Right ventricle myocardium superior (tissue), 1 donor: ENCODE measurements around the gene MRPL42. TPM values are rescaled to one million over a fixed set of nuclear protein-coding genes. Genes with fewer than 3 reads are reported as not detected.

Experiments
- total RNA-seq: library from RNA; stranded (reverse); fragmentation: NEBNext Ultra II Directional; extraction: Animal tissue kit (Norgen Biotek cat#: 25700); gene quantifications from one replicate; pipeline ENCODE4 v1.2.1, GENCODE V29; 2021
- donor health status: DM: no; HTN: yes; CAD: no; lungs with severe emphysema.

MRPL42 gene
- total RNA-seq, 1 donor from 2014 or later, result 39.9 TPM

Other genes starting within 250 kb of the MRPL42 start
- 410 TPM for gene NUDT4, start 89.6 kb upstream of the MRPL42 start, total RNA-seq
- 77.3 TPM for gene UBE2N, start 25.6 kb upstream of the MRPL42 start, total RNA-seq
- gene SOCS2, start 105.2 kb downstream of the MRPL42 start, total RNA-seq, result 6.0 TPM
- gene CRADD, start 209.9 kb downstream of the MRPL42 start, total RNA-seq, result 35.8 TPM